Karpas-422 (cell line): ENCODE data around the gene ROGDI. TPM values are rescaled to one million over a fixed set of nuclear protein-coding genes. Genes with fewer than 3 reads are reported as not detected.

Experiments used
- DNase-seq: peaks from one replicate; pipeline ENCODE4 v3.0.0-alpha.2; 2015
- H2AFZ ChIP-seq: fragments of 200-600 bp; sonication (generic); 2 replicates; pipeline ENCODE4 v1.6.1; 2014; ENCODE audit warnings: antibody characterized with exemption, low read length, mixed read lengths
- H3K27ac ChIP-seq: fragments of 200-600 bp; sonication (generic); 2 replicates; pipeline ENCODE4 v1.5.1; 2014; ENCODE audit warnings: mild to moderate bottlenecking, low read length, moderate library complexity
- H3K27me3 ChIP-seq: fragments of 200-600 bp; sonication (generic); 2 replicates; pipeline ENCODE4 v1.6.1; 2014; ENCODE audit warnings: low read length, mixed read lengths
- H3K36me3 ChIP-seq: fragments of 200-600 bp; sonication (generic); 2 replicates; pipeline ENCODE4 v1.6.1; 2014; ENCODE audit warnings: low read length, mixed read lengths; ENCODE audit not compliant: insufficient read depth
- H3K4me1 ChIP-seq: fragments of 200-600 bp; sonication (generic); 2 replicates; pipeline ENCODE4 v1.6.1; 2014; ENCODE audit warnings: mild to moderate bottlenecking, low read length, mixed read lengths
- H3K4me2 ChIP-seq: fragments of 200-600 bp; sonication (generic); 2 replicates; pipeline ENCODE4 v1.6.1; 2014; ENCODE audit warnings: low read length, low read depth, mild to moderate bottlenecking; ENCODE audit not compliant: poor library complexity, severe bottlenecking
- H3K4me3 ChIP-seq: fragments of 200-600 bp; sonication (generic); 2 replicates; pipeline ENCODE4 v1.5.1; 2014; ENCODE audit warnings: mild to moderate bottlenecking, antibody characterized with exemption, low read length, mixed read lengths
- H3K79me2 ChIP-seq: fragments of 200-600 bp; sonication (generic); 2 replicates; pipeline ENCODE4 v1.6.1; 2014; ENCODE audit warnings: mild to moderate bottlenecking, low read length, mixed read lengths
- H3K9ac ChIP-seq: fragments of 200-600 bp; sonication (generic); 2 replicates; pipeline ENCODE4 v1.6.0; 2014; ENCODE audit warnings: low read length
- H3K9me2 ChIP-seq: fragments of 200-600 bp; sonication (generic), shearing (Covaris generic); replicated peaks from 2 replicates; pipeline ENCODE4 v1.6.0; 2014; ENCODE audit warnings: mild to moderate bottlenecking, low read length, moderate library complexity; ENCODE audit not compliant: insufficient read depth
- H3K9me3 ChIP-seq: fragments of 300-700, 200-600 bp; sonication (generic); 2 replicates; pipeline ENCODE4 v1.6.1; 2014; ENCODE audit warnings: low read length, mixed read lengths
- H4K20me1 ChIP-seq: fragments of 200-600 bp; sonication (generic); 2 replicates; pipeline ENCODE4 v1.6.1; 2014; ENCODE audit warnings: mild to moderate bottlenecking, antibody characterized with exemption, low read length, low read depth; ENCODE audit not compliant: insufficient read depth
- total RNA-seq: library from RNA; depleted of rRNA; stranded (reverse); fragments of >200 nt; shearing (Covaris generic); gene quantifications from 2 replicates; pipeline ENCODE4 v1.2.3, GENCODE V29; 2014; ENCODE audit warnings: low replicate concordance; rRNA removed

Gene ROGDI
- total RNA-seq = 9.4 and 28.4 TPM in 2 replicates

- Histone ChIP-seq H3K4me1 (peaks cover 48% of the 10 kb centered on the region), H3K36me3 (peaks cover under 1% of the 10 kb centered on the region; the same call in 1 of the 2 replicates), H3K4me3 (peak within 1 kb of the TSS; percentile 90), H3K9me3 (no peaks in the 10 kb centered on the region), H2AFZ (peak within 1 kb of the TSS; percentile 82; the same call in 1 of the 2 replicates), H3K9me2 (no peaks in the 10 kb centered on the region), H3K79me2 (no peaks in the 10 kb centered on the region), H3K4me2 (peak within 1 kb of the TSS; percentile 99), H3K9ac (peak within 1 kb of the TSS; percentile 80), H3K27me3 (no peaks in the 10 kb centered on the region), H4K20me1 (no peaks in the 10 kb centered on the region), H3K27ac (peak within 1 kb of the TSS; percentile 87)
- DNase-seq = peak; percentile 97
Measured at GRCh38 chr16:4801962-4802658, at the start of gene ROGDI. Gene ROGDI, minus strand, starts transcription at chr16:4802633. Its CDS starts 62 bp downstream, at chr16:4802571.

GRCh38 chr16:4850211-4850610, 47.8 kb upstream of the ROGDI start:
- Histone ChIP-seq H3K4me3 (peak overlapping the region; percentile 82; the same call in 1 of the 2 replicates), H4K20me1 (peaks cover 37% of the 10 kb centered on the region), H3K27me3 (no peaks in the 10 kb centered on the region), H3K9me2 (no peaks in the 10 kb centered on the region), H3K9ac (peak overlapping the region; percentile 50), H2AFZ (no peak overlapping the region), H3K4me1 (peaks cover 33% of the 10 kb centered on the region), H3K36me3 (peaks cover 10% of the 10 kb centered on the region; the same call in 1 of the 2 replicates), H3K4me2 (peak overlapping the region; percentile 75), H3K27ac (0 out of 2 replicates have a peak overlapping the region, but pooled peaks have one; percentile 8), H3K79me2 (peaks cover 84% of the 10 kb centered on the region), H3K9me3 (no peaks in the 10 kb centered on the region)
- DNase-seq = no peak

GRCh38 chr16:4847774-4848587, 45.5 kb upstream of the ROGDI start:
- no peaks in the 10 kb centered on the region for H3K9me3 ChIP-seq
- H3K36me3 ChIP-seq = peaks cover 19% of the 10 kb centered on the region
- H3K4me3 ChIP-seq = peak overlapping the region; percentile 82
- H4K20me1 ChIP-seq = peaks cover 37% of the 10 kb centered on the region
- H3K4me2 ChIP-seq = peak overlapping the region; percentile 75
- H3K27ac ChIP-seq = peak overlapping the region; percentile 53
- H3K79me2 ChIP-seq = peaks cover 94% of the 10 kb centered on the region
- H3K27me3 ChIP-seq = no peaks in the 10 kb centered on the region
- DNase-seq = peak; percentile 75
- no peaks in the 10 kb centered on the region for H3K9me2 ChIP-seq
- H3K4me1 ChIP-seq = peaks cover 33% of the 10 kb centered on the region
- H3K9ac ChIP-seq = peak overlapping the region; percentile 77
- no peak overlapping the region for H2AFZ ChIP-seq

- Histone ChIP-seq H3K9me3 (no peaks in the 10 kb centered on the region), H3K4me1 (peaks cover 33% of the 10 kb centered on the region), H3K9ac (peak within 1 kb of the TSS; percentile 97), H3K79me2 (peaks cover 88% of the 10 kb centered on the region), H3K9me2 (no peaks in the 10 kb centered on the region), H4K20me1 (peaks cover 37% of the 10 kb centered on the region), H3K4me3 (peak within 1 kb of the TSS; percentile 82), H3K36me3 (peaks cover 20% of the 10 kb centered on the region), H3K27ac (peak within 1 kb of the TSS; percentile 53), H3K4me2 (peak within 1 kb of the TSS; percentile 79), H3K27me3 (no peaks in the 10 kb centered on the region), H2AFZ (no peak within 1 kb of the TSS)
- DNase-seq = peak; percentile 99
Measured at GRCh38 chr16:4846901-4847773, 44.7 kb upstream of the ROGDI start, which contains the start of the genes GLYR1 and UBN1. Gene GLYR1, minus strand, starts transcription at chr16:4847288. Its CDS starts 23 bp downstream, at chr16:4847265. Gene UBN1, plus strand, starts transcription at chr16:4847481. Its CDS starts 5,437 bp downstream, at chr16:4852918.

- no peak overlapping the region for H2AFZ ChIP-seq
- peaks cover 33% of the 10 kb centered on the region for H3K4me1 ChIP-seq
- H3K4me2 ChIP-seq = peak overlapping the region; percentile 79
- no peaks in the 10 kb centered on the region for H3K9me2 ChIP-seq
- DNase-seq = peak; percentile 64
- peak overlapping the region; percentile 41 for H3K27ac ChIP-seq
- H3K9ac ChIP-seq = peak overlapping the region; percentile 97
- peak overlapping the region; percentile 82 for H3K4me3 ChIP-seq
- peaks cover 37% of the 10 kb centered on the region for H4K20me1 ChIP-seq
- peaks cover 82% of the 10 kb centered on the region for H3K79me2 ChIP-seq
- no peaks in the 10 kb centered on the region for H3K9me3 ChIP-seq
- H3K36me3 ChIP-seq = peaks cover 20% of the 10 kb centered on the region
- H3K27me3 ChIP-seq = no peaks in the 10 kb centered on the region
Measured at GRCh38 chr16:4846503-4846900, 44.1 kb upstream of the ROGDI start.

- Histone ChIP-seq H4K20me1 (peaks cover 8% of the 10 kb centered on the region), H3K36me3 (peaks cover 49% of the 10 kb centered on the region), H3K9me2 (no peaks in the 10 kb centered on the region), H3K27me3 (no peaks in the 10 kb centered on the region), H3K9ac (no peak overlapping the region), H2AFZ (no peak overlapping the region), H3K27ac (no peak overlapping the region), H3K9me3 (no peaks in the 10 kb centered on the region), H3K4me3 (no peak overlapping the region), H3K79me2 (peaks cover 43% of the 10 kb centered on the region), H3K4me1 (peaks cover 8% of the 10 kb centered on the region), H3K4me2 (no peak overlapping the region)
- DNase-seq = no peak
Measured at GRCh38 chr16:4840984-4841383, 38.6 kb upstream of the ROGDI start.

GRCh38 chr16:4839942-4840341, 37.5 kb upstream of the ROGDI start:
- H4K20me1 ChIP-seq = no peaks in the 10 kb centered on the region
- no peak overlapping the region for H3K9ac ChIP-seq
- H2AFZ ChIP-seq = no peak overlapping the region
- H3K27me3 ChIP-seq = no peaks in the 10 kb centered on the region
- no peak overlapping the region for H3K4me3 ChIP-seq
- DNase-seq = no peak
- H3K79me2 ChIP-seq = peaks cover 39% of the 10 kb centered on the region
- H3K4me1 ChIP-seq = no peaks in the 10 kb centered on the region
- no peaks in the 10 kb centered on the region for H3K9me2 ChIP-seq
- H3K9me3 ChIP-seq = no peaks in the 10 kb centered on the region
- peaks cover 49% of the 10 kb centered on the region for H3K36me3 ChIP-seq
- no peak overlapping the region for H3K27ac ChIP-seq
- no peak overlapping the region for H3K4me2 ChIP-seq
